Endothelial cell (in vitro differentiated cells): Measurements from ENCODE around the gene SNCB. TPM values are rescaled to one million over a fixed set of nuclear protein-coding genes. Genes with fewer than 3 reads are reported as not detected.
A peak's percentile ranks its signal among the peaks of the same experiment; 100 is the strongest.

Source experiments
- DNase-seq: peaks from one replicate; pipeline ENCODE4 v3.0.0; 2021; ENCODE audit warnings: low spot score
- H3K27ac Mint-ChIP-seq: one replicate; pipeline ENCODE4 v1.8.0; 2021; ENCODE audit warnings: mixed read lengths, inconsistent platforms; ENCODE audit not compliant: unreplicated experiment
- H3K27me3 Mint-ChIP-seq: one replicate; pipeline ENCODE4 v1.8.0; 2021; ENCODE audit warnings: mild to moderate bottlenecking, moderate library complexity, mixed read lengths, inconsistent platforms; ENCODE audit not compliant: unreplicated experiment
- H3K36me3 Mint-ChIP-seq: one replicate; pipeline ENCODE4 v1.8.0; 2021; ENCODE audit warnings: mild to moderate bottlenecking, low read depth, mixed read lengths, inconsistent platforms; ENCODE audit not compliant: unreplicated experiment
- H3K4me1 Mint-ChIP-seq: one replicate; pipeline ENCODE4 v1.8.0; 2021; ENCODE audit warnings: mild to moderate bottlenecking, mixed read lengths, inconsistent platforms; ENCODE audit not compliant: unreplicated experiment
- H3K4me3 Mint-ChIP-seq: one replicate; pipeline ENCODE4 v1.8.0; 2021; ENCODE audit warnings: mild to moderate bottlenecking, mixed read lengths, inconsistent platforms; ENCODE audit not compliant: unreplicated experiment
- H3K9me3 Mint-ChIP-seq: one replicate; pipeline ENCODE4 v1.8.0; 2021; ENCODE audit warnings: mixed read lengths, inconsistent platforms; ENCODE audit not compliant: unreplicated experiment
- CTCF ChIP-seq: fragments of 200-600 bp; sonication (generic); IDR thresholded peaks from one replicate; pipeline ENCODE4 v1.5.0; 2021; ENCODE audit warnings: antibody characterized with exemption; ENCODE audit not compliant: unreplicated experiment
- total RNA-seq: library from RNA; stranded (reverse); fragmentation: NEBNext Ultra II Directional; extraction: Animal tissue kit (Norgen Biotek cat#: 25700); gene quantifications from one replicate; pipeline ENCODE4 v1.2.1, GENCODE V29; 2021; ENCODE audit not compliant: unreplicated experiment

Gene SNCB
- total RNA-seq, 1 donor from 2014 or later, result 0.80 TPM

DNA sequence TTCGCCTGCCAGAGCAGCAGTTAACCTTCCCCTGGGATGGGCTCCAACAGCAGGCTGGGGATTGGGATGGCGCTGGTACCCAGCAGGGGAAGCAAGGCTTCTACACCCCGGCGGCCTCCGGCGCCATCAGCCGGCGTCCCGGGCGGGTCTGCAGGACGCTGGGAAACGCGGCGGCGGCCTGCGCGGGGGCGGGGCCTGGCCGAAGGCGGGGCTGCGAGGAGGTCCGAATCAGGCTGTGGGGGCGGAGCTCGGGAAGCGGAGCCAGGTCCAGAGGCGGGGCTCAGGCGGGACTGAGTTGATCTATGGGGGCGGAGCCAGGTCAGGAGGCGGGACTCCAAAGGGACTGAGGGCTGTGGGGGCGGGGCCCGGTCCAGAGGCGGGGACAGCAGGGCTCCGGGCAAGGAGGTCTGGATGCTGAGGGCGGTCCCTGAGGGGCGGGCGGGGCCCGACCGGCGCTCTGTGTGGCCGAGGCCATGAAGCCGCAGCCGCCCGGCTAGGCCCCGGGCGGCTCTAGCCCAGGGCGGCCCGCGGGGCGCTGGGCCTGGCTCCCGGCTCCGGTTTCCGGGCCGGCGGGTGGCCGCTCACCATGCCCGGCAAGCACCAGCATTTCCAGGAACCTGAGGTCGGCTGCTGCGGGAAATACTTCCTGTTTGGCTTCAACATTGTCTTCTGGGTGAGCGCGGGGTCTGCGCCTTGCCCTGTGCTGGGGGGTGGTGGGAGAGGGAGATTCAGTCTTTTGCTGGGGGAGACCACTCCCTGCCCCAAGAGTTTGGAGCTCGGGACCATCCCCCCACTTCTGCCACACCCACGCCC, 16.9 kb upstream of the SNCB start, which contains the start of gene TSPAN17:
TSPAN17 (plus strand) TSS at position 455 of the 813 bp plus-strand sequence; CDS start at position 587, 132 bp downstream.
- peak within 1 kb of the TSS; percentile 9 for H3K27ac Mint-ChIP-seq
- H3K9me3 Mint-ChIP-seq, result no peaks in the 10 kb centered on the region
- H3K4me3 Mint-ChIP-seq, result peak within 1 kb of the TSS; percentile 94
- peaks cover 6% of the 10 kb centered on the region for H3K4me1 Mint-ChIP-seq
- peak; percentile 100 for DNase-seq
- TF ChIP-seq CTCF, result no peak
- no peaks in the 10 kb centered on the region for H3K36me3 Mint-ChIP-seq
- peaks cover 14% of the 10 kb centered on the region for H3K27me3 Mint-ChIP-seq

DNA sequence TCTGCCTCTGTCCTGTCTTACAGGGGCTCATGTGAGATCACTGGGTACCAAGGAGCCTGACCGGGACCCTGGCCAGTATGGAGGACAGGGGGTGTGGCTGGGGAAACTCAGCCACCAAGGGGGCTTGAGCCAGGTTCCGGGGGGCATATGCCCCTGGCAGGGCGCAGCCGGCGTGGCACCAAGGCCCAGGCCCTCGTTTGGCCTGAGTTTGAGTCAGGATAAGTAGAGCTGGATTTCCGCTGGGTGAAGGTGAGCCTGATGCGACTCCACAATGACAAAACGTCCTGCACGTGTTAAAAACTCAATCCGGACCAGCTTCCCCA, 16.3 kb upstream of the SNCB start:
- peaks cover 6% of the 10 kb centered on the region for H3K4me1 Mint-ChIP-seq

GRCh38 chr5:176646049-176646706, 15.8 kb upstream of the SNCB start:
- peak overlapping the region; percentile 71 for H3K4me3 Mint-ChIP-seq
- peaks cover 15% of the 10 kb centered on the region for H3K27me3 Mint-ChIP-seq
- no peak for DNase-seq
- peaks cover 6% of the 10 kb centered on the region for H3K4me1 Mint-ChIP-seq
- no peak for TF ChIP-seq CTCF
- no peaks in the 10 kb centered on the region for H3K36me3 Mint-ChIP-seq
- no peaks in the 10 kb centered on the region for H3K9me3 Mint-ChIP-seq
- peak overlapping the region; percentile 9 for H3K27ac Mint-ChIP-seq

More for the DNA sequence above, 16.3 kb upstream of the SNCB start:
- DNase-seq, result no peak
- Mint-ChIP-seq H3K36me3 (no peaks in the 10 kb centered on the region), H3K4me3 (peak overlapping the region; percentile 71), H3K9me3 (no peaks in the 10 kb centered on the region), H3K27ac (no peak overlapping the region), H3K27me3 (peaks cover 16% of the 10 kb centered on the region)
- no peak for TF ChIP-seq CTCF

DNA sequence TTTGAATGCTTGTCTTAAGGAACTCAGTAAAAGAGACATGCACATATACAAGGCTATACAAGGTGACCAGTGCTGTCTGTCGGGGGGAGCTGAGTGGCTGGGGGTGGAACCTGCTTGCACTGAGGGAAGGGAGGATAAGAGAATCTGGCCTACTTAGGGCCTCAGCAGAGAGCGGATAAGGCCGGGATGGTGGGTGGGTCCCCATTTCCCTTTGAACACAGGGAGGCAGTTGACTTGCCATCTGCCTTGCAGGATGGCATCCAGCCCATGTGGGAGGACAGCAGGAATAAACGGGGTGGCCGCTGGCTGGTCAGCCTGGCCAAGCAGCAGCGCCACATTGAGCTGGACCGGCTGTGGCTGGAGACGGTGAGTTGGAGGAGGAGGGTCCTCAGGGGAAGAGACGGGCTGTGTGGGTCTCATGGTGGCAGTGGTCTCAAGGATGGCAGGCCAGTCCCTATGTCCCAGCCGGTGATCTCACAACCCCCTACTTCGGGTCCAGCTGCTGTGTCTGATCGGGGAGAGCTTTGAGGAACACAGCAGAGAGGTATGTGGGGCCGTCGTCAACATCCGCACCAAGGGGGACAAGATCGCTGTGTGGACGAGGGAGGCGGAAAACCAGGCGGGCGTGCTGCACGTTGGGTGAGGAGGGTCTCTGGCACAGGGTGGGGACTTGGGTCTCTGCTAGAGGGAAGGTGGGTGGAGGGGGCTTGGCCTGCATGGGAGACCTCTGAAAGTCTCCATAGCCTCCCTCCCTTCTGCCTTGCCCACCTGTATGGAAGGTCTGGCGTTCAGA, 14.7 kb upstream of the SNCB start:
- Mint-ChIP-seq H3K36me3 (peaks cover 5% of the 10 kb centered on the region), H3K4me1 (peaks cover 6% of the 10 kb centered on the region), H3K27me3 (peaks cover 13% of the 10 kb centered on the region), H3K4me3 (peak overlapping the region; percentile 37), H3K9me3 (no peaks in the 10 kb centered on the region), H3K27ac (no peak overlapping the region)
- no peak for TF ChIP-seq CTCF
- DNase-seq, result no peak
